ENCODE data around the gene STX12.
"Not testable (repeated sequence)": the region's sequence is repeated elsewhere in the genome, so short reads cannot be mapped to it uniquely, and the experiment has no call there.

Gene STX12

DNA sequence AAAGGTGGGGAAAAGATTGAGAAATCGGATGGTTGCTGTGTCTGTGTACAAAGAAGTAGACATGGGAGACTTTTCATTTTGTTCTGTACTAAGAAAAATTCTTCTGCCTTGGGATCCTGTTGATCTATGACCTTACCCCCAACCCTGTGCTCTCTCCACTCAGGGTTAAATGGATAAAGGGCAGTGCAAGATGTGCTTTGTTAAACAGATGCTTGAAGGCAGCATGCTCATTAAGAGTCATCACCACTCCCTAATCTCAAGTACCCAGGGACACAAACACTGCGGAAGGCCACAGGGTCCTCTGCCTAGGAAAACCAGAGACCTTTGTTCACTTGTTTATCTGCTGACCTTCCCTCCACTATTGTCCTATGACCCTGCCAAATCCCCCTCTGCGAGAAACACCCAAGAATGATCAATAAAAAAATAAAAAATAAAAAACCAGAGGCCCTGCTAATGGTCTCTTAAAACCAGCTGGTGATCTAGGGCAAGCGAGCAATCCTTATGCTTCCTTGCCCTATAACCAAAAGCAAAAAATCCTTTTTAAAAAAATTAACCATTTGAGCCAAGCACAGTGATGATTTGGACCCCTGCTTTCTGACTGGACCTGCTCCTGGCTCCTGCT lies 56.4 kb downstream of the STX12 start:
- not testable (repeated sequence) for FAIRE-seq; DNase-seq (ENCODE audit: low spot score)

GRCh38 chr1:27830621-27831440 lies 57.8 kb downstream of the STX12 start, which contains the start of gene PPP1R8:
Gene PPP1R8, plus strand, starts transcription at chr1:27830782. Its CDS starts 54 bp downstream, at chr1:27830836.
- peak; percentile 96 for DNase-seq (ENCODE audit: low spot score)
- no peak for FAIRE-seq

GRCh38 chr1:27831568-27832410 lies 58.8 kb downstream of the STX12 start:
- DNase-seq (ENCODE audit: low spot score) = no peak
- no peak for FAIRE-seq

DNA sequence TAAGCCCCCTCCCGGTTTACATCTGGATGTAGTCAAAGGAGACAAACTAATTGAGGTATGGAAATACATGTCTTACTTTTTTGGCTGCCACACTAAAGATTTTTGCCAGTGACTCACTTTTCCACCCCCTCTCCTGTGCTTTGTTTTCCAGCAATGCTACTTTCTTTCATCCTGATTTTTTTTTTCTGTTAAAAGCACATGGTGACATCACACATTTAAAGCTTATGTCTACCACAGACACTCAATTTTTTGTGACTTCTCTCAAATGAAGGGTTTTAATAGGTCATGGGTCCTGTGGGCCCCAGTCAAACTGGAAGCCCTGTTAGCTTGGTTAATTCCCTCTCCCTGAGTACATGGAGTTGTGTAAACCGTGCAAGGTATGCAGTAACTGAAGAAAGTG lies 59.7 kb downstream of the STX12 start:
- FAIRE-seq (no peak), DNase-seq (ENCODE audit: low spot score) (no peak)

GRCh38 chr1:27833470-27833869 lies 60.5 kb downstream of the STX12 start:
- DNase-seq (ENCODE audit: low spot score) (no peak), FAIRE-seq (no peak)

- FAIRE-seq (no peak), DNase-seq (ENCODE audit: low spot score) (no peak)
These were observed 62.0 kb downstream of the STX12 start for GRCh38 chr1:27835046-27835445.

DNA sequence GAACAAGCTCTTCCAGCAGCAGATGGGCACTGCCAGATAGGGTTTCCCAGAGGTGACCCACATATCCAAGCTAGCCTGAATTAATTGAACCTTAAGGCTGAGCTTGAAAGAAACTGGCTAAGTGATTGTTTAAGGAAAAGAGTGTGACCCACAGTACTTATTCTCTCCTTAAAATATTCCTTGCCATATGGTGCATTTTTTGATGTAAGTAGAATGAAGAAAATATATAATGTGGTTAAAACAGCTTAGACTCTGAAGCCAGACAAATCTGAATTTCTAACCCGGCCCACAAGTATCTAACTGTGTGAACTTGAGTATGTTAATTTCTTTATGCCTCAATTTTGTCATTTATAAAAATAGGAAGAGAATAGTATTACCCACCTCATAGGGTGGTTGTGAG lies 62.5 kb downstream of the STX12 start:
- no peak for FAIRE-seq
- DNase-seq (ENCODE audit: low spot score) = no peak

GRCh38 chr1:27849951-27850350 lies 76.9 kb downstream of the STX12 start:
- no peak for DNase-seq (ENCODE audit: low spot score)
- FAIRE-seq = no peak

- FAIRE-seq (no peak), DNase-seq (ENCODE audit: low spot score) (no peak)
These were observed 82.1 kb downstream of the STX12 start for GRCh38 chr1:27855085-27855484.

- DNase-seq (ENCODE audit: low spot score) = no peak
- no peak for FAIRE-seq
These were observed 83.7 kb downstream of the STX12 start for GRCh38 chr1:27856561-27857343.

GRCh38 chr1:27857552-27857951 lies 84.5 kb downstream of the STX12 start:
- DNase-seq (ENCODE audit: low spot score); FAIRE-seq: not testable (repeated sequence)

GRCh38 chr1:27858072-27858948 lies 85.3 kb downstream of the STX12 start:
- peak; percentile 72 for DNase-seq (ENCODE audit: low spot score)
- FAIRE-seq = no peak

DNA sequence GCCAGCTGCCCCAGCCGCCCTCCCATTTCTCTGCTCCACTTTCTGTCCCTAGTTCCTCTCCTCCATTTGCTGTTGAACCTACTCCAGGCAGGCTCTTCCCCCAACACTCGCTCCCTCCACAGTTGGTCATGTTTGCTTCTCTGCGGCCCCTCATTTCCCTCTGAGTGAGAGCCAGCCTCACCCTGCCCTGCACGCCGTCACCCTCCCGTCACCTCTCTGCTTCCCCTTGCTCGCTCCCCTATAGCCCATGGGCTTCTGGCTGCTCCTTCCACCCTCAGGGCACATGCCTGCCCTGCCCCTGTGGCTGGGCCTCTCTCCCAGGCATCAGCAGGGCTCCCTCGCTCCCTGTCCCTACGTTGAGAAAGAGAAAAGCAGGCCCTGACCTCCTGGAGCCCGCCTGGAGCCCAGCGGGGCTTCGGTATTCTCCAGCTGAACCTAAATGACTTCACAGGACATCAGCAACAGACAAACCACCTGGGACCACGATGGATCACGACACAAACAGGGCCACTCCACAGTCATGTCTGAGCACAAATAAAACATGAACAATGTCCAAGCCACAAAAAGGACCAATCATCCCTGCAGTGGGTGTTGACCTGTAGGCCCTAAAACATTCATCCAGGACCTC lies 86.0 kb downstream of the STX12 start:
- FAIRE-seq (no peak), DNase-seq (ENCODE audit: low spot score) (no peak)

GRCh38 chr1:27861436-27861835 lies 88.4 kb downstream of the STX12 start:
- DNase-seq (ENCODE audit: low spot score) (no peak), FAIRE-seq (no peak)

DNA sequence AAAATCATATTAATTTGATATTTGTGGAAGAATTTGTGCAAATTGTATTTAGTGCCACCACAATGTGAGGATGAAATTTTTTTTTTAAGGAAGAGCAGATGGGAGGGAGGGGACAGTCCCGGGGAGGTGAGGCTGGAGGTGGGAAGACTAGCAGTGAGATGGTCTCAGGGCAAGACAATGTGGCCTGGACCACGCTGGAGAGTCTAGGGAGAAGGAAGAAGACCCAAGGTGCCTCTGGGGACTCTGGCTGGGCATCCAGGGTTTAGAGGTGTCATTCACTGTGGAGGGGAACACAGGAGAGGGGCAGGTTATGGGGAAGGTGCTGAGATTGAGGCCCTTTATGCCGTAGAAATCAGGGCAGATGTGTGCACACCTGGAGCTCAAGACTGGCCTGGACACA lies 89.0 kb downstream of the STX12 start:
- DNase-seq (ENCODE audit: low spot score) (no peak), FAIRE-seq (no peak)

DNA sequence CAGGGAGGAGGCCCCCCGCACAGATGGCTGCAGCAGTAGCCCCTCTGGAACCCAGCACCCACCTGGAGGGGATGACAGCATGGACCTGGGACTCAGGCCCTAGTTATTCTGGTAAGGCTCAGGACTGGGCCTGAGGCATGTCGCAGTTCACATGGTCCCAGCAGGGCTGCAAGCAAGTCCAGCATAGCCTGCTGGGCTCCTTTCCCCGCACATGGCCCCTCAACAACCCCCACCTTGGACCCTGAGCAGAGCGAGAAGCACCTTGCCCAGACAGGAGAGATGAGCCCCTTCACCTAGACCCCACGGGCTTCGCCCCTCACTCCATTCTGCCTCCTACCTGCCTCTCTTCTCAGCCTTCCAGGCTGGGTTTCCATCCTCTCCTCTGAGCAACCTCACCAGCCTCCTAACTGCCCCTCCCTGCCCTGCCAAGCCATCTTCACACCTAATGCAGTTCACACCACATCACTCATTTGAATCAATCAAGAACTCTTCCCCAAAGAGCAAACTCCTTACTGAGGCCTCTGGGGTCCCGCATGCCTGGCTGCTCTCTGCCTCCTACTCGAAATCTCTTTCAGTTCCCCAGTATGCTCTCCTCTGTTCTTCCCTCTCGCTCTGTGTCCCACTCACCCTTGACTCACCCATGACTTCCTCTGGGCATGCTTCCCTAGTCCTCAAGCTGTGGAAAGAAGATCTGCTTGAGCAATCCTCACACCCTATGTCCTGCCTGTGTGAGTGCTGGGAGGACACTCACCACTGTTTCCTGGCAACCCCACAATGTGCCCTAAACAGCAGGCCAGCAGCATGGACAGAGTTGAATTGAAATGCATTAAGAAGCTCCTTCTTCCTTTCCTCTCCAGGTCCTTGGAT lies 89.9 kb downstream of the STX12 start:
- DNase-seq (ENCODE audit: low spot score) = no peak
- FAIRE-seq = no peak

DNA sequence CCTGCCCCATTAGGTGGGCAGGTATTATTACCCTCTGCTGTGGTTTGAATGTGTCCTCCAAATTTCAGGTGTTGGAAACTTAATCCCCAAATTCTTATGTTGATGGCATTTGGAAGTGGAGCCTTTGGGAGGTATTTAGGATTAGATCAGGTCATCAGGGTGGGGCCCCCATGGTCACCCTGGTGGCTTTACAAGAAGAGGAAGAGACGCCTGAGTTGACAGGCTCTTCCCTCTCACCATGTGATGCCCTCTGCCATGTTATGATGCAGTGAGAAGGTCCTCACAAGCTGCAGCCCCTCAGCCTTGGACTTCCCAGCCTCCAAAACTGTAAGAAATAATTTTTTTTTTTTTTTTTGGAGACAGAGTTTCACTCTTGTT lies 90.5 kb downstream of the STX12 start:
- no peak for DNase-seq (ENCODE audit: low spot score)
- FAIRE-seq = no peak

DNA sequence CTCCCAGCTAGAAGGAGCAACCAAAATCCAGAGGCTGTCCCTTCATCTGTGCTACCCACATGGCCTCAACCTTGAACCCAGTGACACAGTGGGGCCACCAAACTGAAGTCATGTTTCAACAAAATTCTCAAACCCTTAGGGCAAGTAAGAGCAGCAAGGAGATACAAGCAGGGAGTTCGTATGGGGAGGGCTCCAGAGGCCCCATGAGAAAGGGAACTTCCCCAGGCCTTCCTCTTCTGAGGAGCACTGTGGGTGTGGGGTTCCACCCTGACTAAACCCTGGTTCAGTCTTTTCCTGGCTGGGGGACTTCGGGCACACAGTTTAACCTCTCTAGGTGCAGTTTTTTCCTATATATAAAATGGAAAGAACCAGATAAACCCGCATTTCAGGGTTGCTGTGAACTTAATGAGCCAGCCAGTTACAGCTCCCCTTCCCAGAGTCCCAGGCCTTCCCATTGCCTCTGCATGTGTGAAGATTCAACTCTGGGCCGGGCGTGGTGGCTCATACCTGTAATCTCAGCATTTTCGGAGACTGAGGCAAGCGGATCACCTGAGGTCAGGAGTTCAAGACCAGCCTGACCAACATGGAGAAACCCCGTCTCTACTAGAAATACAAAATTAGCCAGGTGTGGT lies 91.4 kb downstream of the STX12 start:
- no peak for DNase-seq (ENCODE audit: low spot score)

More for the DNA sequence above, 91.4 kb downstream of the STX12 start:
- no peak for FAIRE-seq
